Germinal center (tissue), 1 donor: ENCODE results near the gene SRPK3.

Source experiments
- DNase-seq: peaks from one replicate; pipeline ENCODE4 v3.0.0; 2012; ENCODE audit warnings: mixed read lengths, low spot score

SRPK3 gene

GRCh38 chrX:153831429-153832150, 50.7 kb downstream of the SRPK3 start:
- DNase-seq, result no peak

GRCh38 chrX:153832728-153833127, 51.9 kb downstream of the SRPK3 start:
- DNase-seq, result no peak
